ENCODE data around the gene CHDH. TPM values are rescaled to one million over a fixed set of nuclear protein-coding genes. Genes with fewer than 3 reads are reported as not detected.

CHDH gene
- total and polyA plus RNA-seq, 2 donors (not counting 1 experiment from before 2014, with no cell fraction given): 0.03 to 0.37 TPM

- WGBS (ENCODE audit: insufficient coverage): under 1% methylated on average over 70 of the region's 73 CpGs
- Histone ChIP-seq H3K79me2 (ENCODE audit: control insufficient read depth, insufficient read depth, low read length) (peaks cover 43% of the 10 kb centered on the region), H4K20me1 (ENCODE audit: control insufficient read depth, insufficient read depth, low read length, poor library complexity, severe bottlenecking) (no peaks in the 10 kb centered on the region), H3K9me3 (ENCODE audit: control extremely low read depth in 1 of 3, control insufficient read depth in 2 of 3, insufficient read depth in 1 of 3, low read length in 2 of 3) (peaks cover 0 to 1% (median 0%) of the 10 kb centered on the region in 3 donors), H3K27ac (ENCODE audit: low read length in 2 of 2) (peak within 1 kb of the TSS; percentile 93 to 99), H3K4me3 (ENCODE audit: control extremely low read depth in 1 of 5, extremely low read depth in 1 of 5, insufficient read depth in 1 of 5, low read depth in 2 of 5, low read length in 4 of 5) (peak within 1 kb of the TSS; percentile 81 to 99 (median 96)), H3K4me1 (ENCODE audit: control insufficient read depth in 2 of 2, insufficient read depth in 2 of 2, low read length in 2 of 2) (peaks cover 20 to 25% of the 10 kb centered on the region in 2 donors), H3K9ac (ENCODE audit: low read length) (peak within 1 kb of the TSS; percentile 100), H3K36me3 (replicated peaks in 1 of 2; ENCODE audit: control extremely low read depth in 1 of 2, control insufficient read depth in 1 of 2, extremely low read depth in 1 of 2, insufficient read depth in 2 of 2, low read length in 1 of 2) (peaks cover 0 to 14% of the 10 kb centered on the region in 2 experiments), H3K27me3 (replicated peaks in 1 of 4; ENCODE audit: control extremely low read depth in 1 of 4, control insufficient read depth in 3 of 4, insufficient read depth in 4 of 4, low read length in 3 of 4) (peaks cover 0 to 6% (median 0%) of the 10 kb centered on the region in 4 experiments), H3K4me2 (replicated peaks; ENCODE audit: low read depth, low read length, poor library complexity, severe bottlenecking) (peak within 1 kb of the TSS; percentile 88), H2AFZ (ENCODE audit: insufficient read depth, low read depth, low read length, poor library complexity, severe bottlenecking) (peak within 1 kb of the TSS; percentile 78)
- TF ChIP-seq EZH2 (IDR thresholded peaks at IDR 0.05; ENCODE audit: borderline replicate concordance, insufficient read depth, low read depth, low read length, poor library complexity, severe bottlenecking) (no peak), CTCF (IDR thresholded peaks at IDR 0.05) (no peak)
- peaks cover 10% of the 10 kb centered on the region for H3K27me3 Mint-ChIP-seq
- ChIA-PET CTCF (interaction anchor here (1.1 to 1.3 kb wide), 2 partner anchors 10 to 544 kb away, joined by 3 read pairs; partner anchors contain the start of genes ACTR8 and DCP1A), POLR2A (interaction anchor here (1.1 to 1.8 kb wide), 2 partner anchors 11 to 544 kb away, joined by 7 to 9 read pairs; partner anchors contain the start of gene DCP1A)
- intact Hi-C loops (cut with micrococcal nuclease): loop anchor here (1.0 kb wide), 1 partner anchor 9 kb away; the partner anchor contains the start of gene ACTR8
- DNase-seq (peak; percentile 99), ATAC-seq (ENCODE audit: low read depth) (peak; percentile 96)
- peaks cover 35% of the 10 kb centered on the region for H3K4me1 Mint-ChIP-seq
- peak within 1 kb of the TSS; percentile 99 for H3K27ac Mint-ChIP-seq
- H3K9me3 Mint-ChIP-seq (ENCODE audit: insufficient read depth): peaks cover 5% of the 10 kb centered on the region
- H3K4me3 Mint-ChIP-seq: peak within 1 kb of the TSS; percentile 98
Observed at GRCh38 chr3:53891497-53892285, 45.5 kb upstream of the CHDH start, which contains the start of gene SELENOK. Gene SELENOK, minus strand, starts transcription at chr3:53891859.

Data from B cell (primary cell).